ENCODE results near the gene ISLR2. TPM values are rescaled to one million over a fixed set of nuclear protein-coding genes. Genes with fewer than 3 reads are reported as not detected.

ISLR2 gene
- total RNA-seq, 1 experiment from 2014 or later: not detected

- no peak for DNase-seq (ENCODE audit: low read depth)
Observed at GRCh38 chr15:74128785-74129585, 1.4 kb upstream of the ISLR2 start.

DNA sequence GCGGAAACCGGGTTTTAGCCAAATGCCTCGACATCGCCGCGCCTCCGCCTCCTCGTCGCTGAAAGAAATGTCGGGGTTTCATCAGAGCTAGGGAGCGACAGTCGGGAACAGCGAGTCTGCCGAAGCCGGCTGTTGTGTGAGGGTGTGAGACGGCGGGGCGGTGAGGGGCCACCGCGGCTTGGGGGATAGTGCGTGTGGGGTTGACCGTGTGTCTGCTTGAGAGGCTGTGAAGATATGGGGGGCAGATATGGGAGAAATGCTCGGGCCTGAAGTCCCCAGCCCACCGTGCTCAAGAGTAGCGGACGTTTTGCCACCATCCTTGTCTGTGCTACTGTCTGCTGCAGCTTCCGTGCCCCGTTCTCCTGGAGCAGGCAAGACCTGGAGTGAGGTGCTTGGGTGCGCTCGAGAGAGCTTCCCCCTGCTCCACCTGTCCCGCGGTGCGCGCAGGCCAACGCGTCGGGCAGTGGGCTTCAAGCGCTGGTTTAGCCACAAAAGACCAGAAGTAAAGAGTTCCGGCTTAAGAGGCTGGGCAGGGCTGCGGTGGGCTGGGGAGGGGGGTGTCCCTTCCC lies 716 bp upstream of the ISLR2 start:
- no peak for DNase-seq (ENCODE audit: low read depth)

GRCh38 chr15:74130849-74131627 lies 652 bp downstream of the ISLR2 start:
- DNase-seq (ENCODE audit: low read depth): no peak

DNA sequence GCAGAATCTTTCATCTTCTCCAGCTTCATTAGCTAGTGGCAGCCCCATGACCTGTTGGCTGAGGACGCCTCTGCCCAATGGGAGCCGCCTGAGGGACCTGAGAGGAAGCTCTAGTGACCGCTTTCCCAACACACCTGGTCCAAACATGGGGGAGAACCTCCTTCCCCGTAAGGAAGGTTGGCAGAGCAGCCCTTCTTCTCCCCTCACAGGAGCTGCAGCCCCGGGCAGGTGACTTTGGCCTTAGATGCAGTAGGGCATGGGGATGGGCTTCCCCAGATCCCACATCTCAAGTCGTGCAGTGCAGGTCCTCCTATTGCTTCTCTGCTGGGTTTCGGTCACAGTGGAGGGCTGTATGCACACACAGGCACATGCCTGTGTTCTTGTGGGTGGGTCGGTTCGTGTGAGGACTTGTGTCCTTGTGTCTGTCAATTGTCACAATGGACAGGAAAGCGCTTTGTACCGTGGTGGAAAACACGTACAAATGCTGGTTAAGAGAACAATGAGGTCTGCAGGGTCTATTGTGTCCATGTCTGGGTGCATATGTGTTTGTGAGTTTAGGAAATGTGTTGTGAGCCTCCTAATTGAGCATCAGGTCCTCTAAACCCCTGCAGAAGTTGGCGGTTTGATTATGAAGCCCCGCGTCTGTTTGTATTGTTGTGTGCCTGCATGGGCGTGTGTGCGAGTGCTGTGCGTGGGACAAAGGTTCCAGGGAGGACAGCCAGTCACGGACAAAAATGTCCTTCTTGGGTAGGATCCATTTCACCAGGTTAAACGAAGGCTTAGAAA lies 1.4 kb downstream of the ISLR2 start:
- no peak for DNase-seq (ENCODE audit: low read depth)

- no peak for DNase-seq (ENCODE audit: low read depth)
Observed at GRCh38 chr15:74132681-74133651, 2.6 kb downstream of the ISLR2 start.

DNA sequence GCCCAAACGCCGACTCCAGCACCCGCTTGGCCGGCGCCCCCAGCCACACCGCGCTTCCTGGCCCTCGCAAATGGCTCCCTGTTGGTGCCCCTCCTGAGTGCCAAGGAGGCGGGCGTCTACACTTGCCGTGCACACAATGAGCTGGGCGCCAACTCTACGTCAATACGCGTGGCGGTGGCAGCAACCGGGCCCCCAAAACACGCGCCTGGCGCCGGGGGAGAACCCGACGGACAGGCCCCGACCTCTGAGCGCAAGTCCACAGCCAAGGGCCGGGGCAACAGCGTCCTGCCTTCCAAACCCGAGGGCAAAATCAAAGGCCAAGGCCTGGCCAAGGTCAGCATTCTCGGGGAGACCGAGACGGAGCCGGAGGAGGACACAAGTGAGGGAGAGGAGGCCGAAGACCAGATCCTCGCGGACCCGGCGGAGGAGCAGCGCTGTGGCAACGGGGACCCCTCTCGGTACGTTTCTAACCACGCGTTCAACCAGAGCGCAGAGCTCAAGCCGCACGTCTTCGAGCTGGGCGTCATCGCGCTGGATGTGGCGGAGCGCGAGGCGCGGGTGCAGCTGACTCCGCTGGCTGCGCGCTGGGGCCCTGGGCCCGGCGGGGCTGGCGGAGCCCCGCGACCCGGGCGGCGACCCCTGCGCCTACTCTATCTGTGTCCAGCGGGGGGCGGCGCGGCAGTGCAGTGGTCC lies 3.5 kb downstream of the ISLR2 start:
- no peak for DNase-seq (ENCODE audit: low read depth)

DNA sequence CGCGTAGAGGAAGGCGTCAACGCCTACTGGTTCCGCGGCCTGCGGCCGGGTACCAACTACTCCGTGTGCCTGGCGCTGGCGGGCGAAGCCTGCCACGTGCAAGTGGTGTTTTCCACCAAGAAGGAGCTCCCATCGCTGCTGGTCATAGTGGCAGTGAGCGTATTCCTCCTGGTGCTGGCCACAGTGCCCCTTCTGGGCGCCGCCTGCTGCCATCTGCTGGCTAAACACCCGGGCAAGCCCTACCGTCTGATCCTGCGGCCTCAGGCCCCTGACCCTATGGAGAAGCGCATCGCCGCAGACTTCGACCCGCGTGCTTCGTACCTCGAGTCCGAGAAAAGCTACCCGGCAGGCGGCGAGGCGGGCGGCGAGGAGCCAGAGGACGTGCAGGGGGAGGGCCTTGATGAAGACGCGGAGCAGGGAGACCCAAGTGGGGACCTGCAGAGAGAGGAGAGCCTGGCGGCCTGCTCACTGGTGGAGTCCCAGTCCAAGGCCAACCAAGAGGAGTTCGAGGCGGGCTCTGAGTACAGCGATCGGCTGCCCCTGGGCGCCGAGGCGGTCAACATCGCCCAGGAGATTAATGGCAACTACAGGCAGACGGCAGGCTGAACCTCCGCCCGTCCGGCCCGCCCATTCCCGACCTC lies 4.1 kb downstream of the ISLR2 start:
- no peak for DNase-seq (ENCODE audit: low read depth)

DNA sequence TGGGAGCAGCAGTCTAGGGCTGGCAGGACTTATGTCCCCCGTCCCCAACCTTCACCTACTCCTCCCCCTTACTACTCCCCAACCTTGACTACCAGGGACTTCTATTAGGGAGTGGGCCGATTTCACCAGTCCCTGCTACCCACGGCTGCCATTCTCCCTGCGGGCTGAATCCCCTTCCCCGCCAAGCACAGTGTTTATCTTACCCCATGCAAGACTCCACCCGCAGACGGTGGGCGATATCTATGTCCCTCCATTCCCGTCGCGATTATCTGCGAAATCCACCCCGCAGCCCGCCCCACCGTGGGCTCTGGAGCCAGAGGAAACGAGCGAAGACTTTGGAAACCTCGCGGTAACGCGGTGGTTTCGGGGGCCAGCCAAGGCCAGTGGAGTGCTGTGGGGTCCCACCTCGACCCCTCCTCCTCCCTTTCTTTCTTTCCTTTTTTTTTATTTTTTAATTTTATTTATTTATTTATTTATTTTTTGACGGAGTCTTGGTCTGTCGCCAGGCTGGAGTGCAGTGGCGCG lies 4.7 kb downstream of the ISLR2 start:
- no peak for DNase-seq (ENCODE audit: low read depth)

GRCh38 chr15:74136540-74136813 lies 6.1 kb downstream of the ISLR2 start:
- no peak for DNase-seq (ENCODE audit: low read depth)

- DNase-seq (ENCODE audit: low read depth): no peak
Observed at GRCh38 chr15:74136814-74137536, 6.6 kb downstream of the ISLR2 start.

GRCh38 chr15:74137537-74137894 lies 7.1 kb downstream of the ISLR2 start:
- DNase-seq (ENCODE audit: low read depth): no peak

DNA sequence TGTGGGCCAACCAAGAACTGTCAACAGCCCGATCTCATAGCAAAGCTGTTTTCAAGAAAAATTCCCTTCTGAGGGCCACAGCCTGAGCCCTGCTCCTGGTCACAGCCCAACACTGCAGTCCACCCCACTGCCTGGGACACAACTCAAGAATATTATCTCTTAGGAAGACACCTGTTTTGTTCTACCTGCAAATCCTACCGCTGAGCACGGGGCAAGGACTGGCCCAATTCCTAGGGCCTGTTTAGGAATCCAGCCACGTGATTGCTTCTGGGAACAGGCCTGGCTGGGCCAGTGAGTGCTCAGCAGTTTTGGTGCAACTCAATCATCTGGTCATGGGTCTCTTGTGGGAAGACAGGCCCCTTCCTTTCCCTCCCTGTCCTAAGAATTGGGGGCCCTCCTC lies 8.3 kb downstream of the ISLR2 start:
- DNase-seq (ENCODE audit: low read depth): no peak

- no peak for DNase-seq (ENCODE audit: low read depth)
Observed at GRCh38 chr15:74141591-74141990, 11.2 kb downstream of the ISLR2 start.

DNA sequence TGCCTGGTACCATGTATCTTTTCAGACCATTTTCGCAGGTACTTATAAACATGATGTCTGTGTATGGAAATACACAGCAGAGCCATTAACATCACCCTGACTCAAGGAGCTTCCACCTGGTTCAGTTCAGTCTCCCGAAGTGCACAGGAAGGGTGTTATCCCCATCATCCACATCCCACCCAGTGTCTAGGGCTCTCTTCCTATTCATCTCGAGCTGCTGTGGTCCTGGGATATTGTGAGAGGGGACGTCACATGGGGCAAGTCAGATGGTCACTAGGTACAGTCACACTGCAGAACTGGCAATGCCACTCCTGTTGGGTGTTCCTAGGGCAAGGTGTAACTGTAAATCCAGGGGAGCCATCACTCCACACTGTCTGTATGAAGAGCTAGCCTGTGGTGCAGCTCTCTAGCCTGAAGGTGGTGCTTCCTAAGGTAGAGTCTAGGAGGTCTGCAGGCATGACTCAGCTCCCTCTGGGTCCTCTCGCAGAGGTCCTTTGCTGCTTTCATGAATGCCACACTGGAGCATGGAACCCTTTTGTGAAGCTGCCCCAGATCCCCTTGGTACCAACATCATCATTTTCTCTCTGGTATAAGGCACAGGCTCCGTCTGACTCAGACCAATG lies 13.9 kb downstream of the ISLR2 start:
- no peak for DNase-seq (ENCODE audit: low read depth)

- no peak for DNase-seq (ENCODE audit: low read depth)
Observed at GRCh38 chr15:74146277-74146800, 16.0 kb downstream of the ISLR2 start.

- DNase-seq (ENCODE audit: low read depth): no peak
Observed at GRCh38 chr15:74147051-74147450, 16.7 kb downstream of the ISLR2 start.

DNA sequence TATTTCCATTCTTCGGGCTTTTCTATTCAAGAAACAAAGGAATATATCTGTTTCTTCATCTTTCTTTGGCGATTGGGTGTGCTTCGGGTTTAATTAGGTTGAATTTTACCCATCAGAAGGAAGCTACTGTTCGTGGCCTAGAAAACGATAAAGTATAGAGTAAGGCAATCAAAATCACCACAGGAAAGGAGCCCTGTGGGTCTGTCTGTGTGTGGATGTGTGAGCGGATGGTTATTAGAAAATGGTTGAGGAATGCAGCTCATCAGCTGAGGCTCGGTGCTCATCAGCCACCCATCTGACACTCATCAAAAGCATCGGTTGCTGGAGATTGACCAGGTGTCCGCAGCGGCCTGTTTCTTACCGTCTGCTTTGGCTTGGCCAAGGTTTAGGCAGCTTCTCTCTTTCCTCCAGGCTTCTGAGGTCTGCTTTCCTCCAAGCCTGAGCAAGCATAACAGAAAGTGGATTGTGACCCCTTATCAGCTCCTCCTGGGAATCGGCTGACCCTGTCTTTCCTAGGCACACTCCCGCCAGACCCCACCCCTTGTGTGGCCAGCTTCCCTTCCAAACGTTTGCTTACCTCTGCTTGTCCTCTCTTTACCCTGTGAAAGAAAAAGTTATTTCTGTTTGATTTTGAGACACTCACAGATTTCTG lies 25.5 kb downstream of the ISLR2 start:
- DNase-seq (ENCODE audit: low read depth): no peak

Measured in LHCN-M2 (cell line).